Urinary bladder (tissue), 4 donors: ENCODE measurements around the gene AASDHPPT. TPM values are rescaled to one million over a fixed set of nuclear protein-coding genes. Genes with fewer than 3 reads are reported as not detected.
A peak's percentile ranks its signal among the peaks of the same experiment; 100 is the strongest.

ENCODE experiments used
- DNase-seq: peaks from one replicate; pipeline ENCODE4 v3.0.0-alpha.2; 2015; ENCODE audit errors: extremely low spot score
- H3K27ac ChIP-seq: one replicate; pipeline ENCODE4 v1.5.1; 2013; ENCODE audit warnings: low read depth, mild to moderate bottlenecking, moderate library complexity
- H3K36me3 ChIP-seq: one replicate; pipeline ENCODE4 v1.6.1; 2013; ENCODE audit warnings: mild to moderate bottlenecking, moderate library complexity; ENCODE audit not compliant: insufficient read depth
- H3K4me1 ChIP-seq: one replicate; pipeline ENCODE4 v1.6.1; 2013; ENCODE audit warnings: mild to moderate bottlenecking, moderate library complexity; ENCODE audit not compliant: insufficient read depth
- H3K4me3 ChIP-seq: one replicate; pipeline ENCODE4 v1.5.1; 2013; ENCODE audit warnings: low read depth, low read length
- WGBS: extraction: QIAGEN DNeasy Blood & Tissue Kit; methylation state at CpG from one replicate; pipeline ENCODE4 v1.1.7; 2013; 5-methylcytosine and 5-hydroxymethylcytosine counted together
- polyA plus RNA-seq: library from polyadenylated mRNA; stranded (reverse); fragments of 200-250 nt; gene quantifications from one replicate; pipeline ENCODE4 v1.2.3, GENCODE V29; 2013
- total RNA-seq: library from RNA; depleted of rRNA; stranded (reverse); fragments of >200 nt; gene quantifications from one replicate; pipeline ENCODE4 v1.2.3, GENCODE V29; 2014
- donor health status: healthy with polysubstance abuse.
- donor health status: healthy.

AASDHPPT gene
- total and polyA plus RNA-seq, 2 donors = 17.8 to 64.6 TPM

DNA sequence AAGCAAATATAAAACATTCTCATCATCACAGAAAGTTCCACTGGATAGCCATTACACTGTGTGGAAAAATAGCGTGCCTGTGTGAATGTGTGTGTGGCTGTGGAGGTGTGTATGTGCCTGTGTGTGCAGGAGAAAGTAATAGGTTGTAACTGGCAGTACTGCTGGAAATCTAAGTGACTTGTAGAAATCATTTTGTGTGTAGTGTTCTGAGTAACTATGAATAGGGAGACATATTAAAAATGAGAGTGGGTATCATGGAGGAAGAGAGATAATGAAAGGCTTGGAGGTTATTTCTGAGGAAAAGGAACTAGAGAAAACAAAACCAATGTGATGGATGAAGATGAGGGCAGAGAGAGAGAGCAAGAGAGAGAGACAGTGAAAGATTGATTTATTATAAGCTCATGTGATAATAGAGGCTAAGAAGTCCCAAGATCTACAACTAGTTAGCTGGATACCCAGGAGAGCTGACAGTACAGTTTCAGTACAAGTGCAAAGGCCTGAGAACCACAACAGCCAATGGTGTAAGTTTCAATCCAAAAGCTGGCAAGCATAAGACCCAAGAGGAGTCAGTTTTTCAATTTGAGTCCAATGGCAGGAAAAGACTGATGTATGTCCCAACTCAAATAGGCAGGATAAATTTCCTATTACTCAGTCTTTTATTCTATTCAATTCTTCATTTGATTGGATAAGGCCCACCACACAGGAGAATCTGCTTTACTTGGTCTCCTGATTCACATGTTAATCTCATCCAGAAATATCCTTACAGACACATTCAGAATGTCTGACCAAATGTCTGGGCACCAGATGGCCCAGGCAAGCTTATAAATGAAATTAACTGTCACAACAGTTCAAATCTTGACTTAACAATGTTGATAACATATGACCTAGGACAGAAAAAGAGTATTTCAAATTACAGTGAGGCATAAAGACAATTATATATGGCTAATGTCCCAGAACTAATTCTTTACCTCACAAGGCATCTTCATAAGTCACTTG lies 15.2 kb upstream of the AASDHPPT start:
- DNase-seq = no peak
- no peak overlapping the region for H3K27ac ChIP-seq
- WGBS = 93% methylated on average over 1 of the region's 1 CpG
- H3K4me3 ChIP-seq = no peak overlapping the region
- peaks cover 2% of the 10 kb centered on the region for H3K36me3 ChIP-seq
- H3K4me1 ChIP-seq = no peaks in the 10 kb centered on the region

DNA sequence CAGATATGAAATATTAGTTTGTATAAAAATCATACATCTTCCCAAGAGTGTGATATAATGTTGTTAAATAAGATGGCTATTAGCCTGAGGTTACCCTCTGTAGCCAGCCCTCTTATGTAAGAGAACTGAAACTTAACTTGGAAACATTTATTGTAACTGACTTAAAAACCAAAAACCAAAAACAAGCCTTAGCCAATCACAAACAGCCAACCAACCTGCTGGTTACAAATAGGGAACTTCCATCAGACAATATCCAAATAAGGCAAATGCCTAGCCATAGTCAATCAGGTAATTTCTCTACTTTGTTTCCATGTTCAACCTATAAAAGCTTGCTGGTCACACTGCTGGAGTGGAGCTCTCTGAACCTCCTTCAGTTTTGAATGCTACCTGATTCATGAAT lies 14.5 kb upstream of the AASDHPPT start:
- DNase-seq = no peak
- no peaks in the 10 kb centered on the region for H3K36me3 ChIP-seq
- no peak overlapping the region for H3K27ac ChIP-seq

GRCh38 chr11:106070606-106071005 lies 6.9 kb upstream of the AASDHPPT start:
- DNase-seq = no peak
- Histone ChIP-seq H3K4me1 (no peaks in the 10 kb centered on the region), H3K36me3 (no peaks in the 10 kb centered on the region), H3K27ac (no peak overlapping the region), H3K4me3 (no peak overlapping the region)
- 89% methylated on average over 3 of the region's 3 CpGs for WGBS

More for the DNA sequence above, 14.5 kb upstream of the AASDHPPT start:
- Histone ChIP-seq H3K4me1 (no peaks in the 10 kb centered on the region), H3K4me3 (no peak overlapping the region)

- 73% methylated on average over 1 of the region's 1 CpG for WGBS
- no peaks in the 10 kb centered on the region for H3K36me3 ChIP-seq
- no peak for DNase-seq
- H3K27ac ChIP-seq = no peak overlapping the region
- no peak overlapping the region for H3K4me3 ChIP-seq
- H3K4me1 ChIP-seq = no peaks in the 10 kb centered on the region
Observed at GRCh38 chr11:106072804-106073203, 4.7 kb upstream of the AASDHPPT start.

GRCh38 chr11:106076171-106076918 lies 1.1 kb upstream of the AASDHPPT start:
- WGBS = 13% methylated on average over 19 of the region's 19 CpGs
- Histone ChIP-seq H3K4me1 (no peaks in the 10 kb centered on the region), H3K4me3 (peak overlapping the region; percentile 81), H3K36me3 (no peaks in the 10 kb centered on the region), H3K27ac (peak overlapping the region; percentile 96)
- DNase-seq = peak; percentile 11

DNA sequence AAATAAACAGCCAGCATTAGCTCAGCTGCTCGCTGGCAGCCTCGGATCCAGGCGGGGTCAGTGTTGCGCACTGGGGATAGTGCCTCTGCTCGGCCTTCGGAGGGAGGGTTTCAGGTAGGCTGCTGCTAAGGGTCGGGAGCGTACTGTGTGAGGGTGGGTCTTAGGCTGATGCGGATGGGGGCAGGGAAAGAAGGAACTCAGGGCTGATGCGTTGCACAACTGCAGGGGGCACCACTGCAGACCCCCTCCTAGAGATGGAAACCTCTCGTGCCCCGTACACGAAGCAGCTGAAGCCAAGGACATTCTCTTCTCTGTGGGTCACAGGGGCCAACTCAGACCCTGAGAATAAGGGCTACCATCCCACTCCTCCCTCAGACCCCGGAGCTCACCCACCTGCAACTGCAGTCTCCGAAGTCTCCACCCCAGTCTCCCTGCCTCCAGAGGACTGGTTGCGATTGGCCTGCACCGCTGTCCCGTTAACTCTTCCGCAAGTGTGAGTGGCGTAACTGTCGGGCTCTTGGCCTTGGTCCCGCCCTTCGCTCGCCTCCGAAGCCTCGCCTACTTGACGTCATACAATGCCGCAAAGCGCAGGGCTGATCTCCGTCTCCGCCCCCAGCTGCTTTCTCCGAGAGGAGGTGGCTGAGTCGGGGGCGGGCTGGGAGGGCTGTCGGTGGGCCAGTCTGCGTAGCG lies 398 bp upstream of the AASDHPPT start, which contains the start of gene KBTBD3:
Gene KBTBD3 (minus strand): TSS at position 429 of the 690 bp plus-strand sequence. CDS start 18,250 bp downstream, outside the sequence.
- Histone ChIP-seq H3K36me3 (no peaks in the 10 kb centered on the region), H3K27ac (peak within 1 kb of the TSS; percentile 99), H3K4me1 (no peaks in the 10 kb centered on the region), H3K4me3 (peak within 1 kb of the TSS; percentile 84)
- under 1% methylated on average over 37 of the region's 37 CpGs for WGBS
- DNase-seq = peak; percentile 98

- no peak overlapping the region for H3K4me3 ChIP-seq
- no peak overlapping the region for H3K27ac ChIP-seq
- DNase-seq = no peak
- H3K36me3 ChIP-seq = peaks cover 3% of the 10 kb centered on the region
- H3K4me1 ChIP-seq = peaks cover 1% of the 10 kb centered on the region
Observed at GRCh38 chr11:106082096-106082495, 4.6 kb downstream of the AASDHPPT start.

- Histone ChIP-seq H3K4me3 (no peak overlapping the region), H3K4me1 (peaks cover 1% of the 10 kb centered on the region), H3K27ac (no peak overlapping the region), H3K36me3 (peaks cover 3% of the 10 kb centered on the region)
- DNase-seq = no peak
- 100% methylated on average over 1 of the region's 1 CpG for WGBS
Observed at GRCh38 chr11:106086135-106086534, 8.7 kb downstream of the AASDHPPT start.

DNA sequence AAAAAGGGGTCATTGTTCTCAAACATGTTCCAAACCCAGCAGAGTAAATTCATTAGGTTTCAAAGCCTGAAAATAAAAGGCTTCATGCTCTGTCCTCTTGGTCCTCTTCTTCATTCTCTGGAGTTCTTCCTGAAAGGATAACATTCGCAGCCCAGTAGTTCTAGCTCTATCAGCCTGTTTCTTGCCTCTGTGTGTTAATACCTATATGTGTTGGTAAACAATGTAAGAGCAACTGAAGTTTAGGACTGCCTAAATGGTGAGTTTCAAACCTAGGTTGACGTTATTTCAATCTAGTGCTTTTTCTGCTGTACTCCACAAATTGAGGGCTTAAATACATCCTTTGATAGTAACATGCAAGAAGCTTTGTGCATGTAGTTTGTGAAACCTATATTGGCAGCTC lies 9.4 kb downstream of the AASDHPPT start:
- 56% methylated on average over 2 of the region's 2 CpGs for WGBS
- H3K4me1 ChIP-seq = peaks cover 1% of the 10 kb centered on the region
- H3K36me3 ChIP-seq = peaks cover 3% of the 10 kb centered on the region
- no peak overlapping the region for H3K4me3 ChIP-seq
- no peak for DNase-seq
- H3K27ac ChIP-seq = no peak overlapping the region

GRCh38 chr11:106087815-106088435 lies 10.5 kb downstream of the AASDHPPT start:
- WGBS = 46% methylated on average over 9 of the region's 9 CpGs
- Histone ChIP-seq H3K4me1 (peaks cover 1% of the 10 kb centered on the region), H3K4me3 (no peak overlapping the region), H3K27ac (no peak overlapping the region), H3K36me3 (peaks cover 4% of the 10 kb centered on the region)
- DNase-seq = peak; percentile 6

DNA sequence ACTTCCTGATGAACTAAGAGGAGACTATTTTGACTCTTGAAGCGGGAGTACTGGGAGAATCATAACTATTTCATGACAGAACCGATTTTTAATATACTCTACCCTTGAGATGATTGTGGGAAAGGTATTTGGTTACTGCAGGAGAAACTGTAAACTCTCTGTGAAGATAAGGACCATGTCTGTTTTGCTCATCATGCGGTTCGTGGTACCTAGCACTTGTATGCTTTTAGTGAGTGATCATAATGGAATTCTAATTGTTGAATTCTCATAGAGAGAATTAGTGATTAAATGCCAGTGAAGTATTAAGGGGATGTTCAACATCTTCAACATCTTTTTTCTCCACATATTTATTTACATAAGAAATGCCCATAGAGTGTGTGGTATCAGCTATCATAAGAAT lies 11.4 kb downstream of the AASDHPPT start:
- WGBS = 77% methylated on average over 4 of the region's 4 CpGs
- Histone ChIP-seq H3K4me3 (no peak overlapping the region), H3K4me1 (peaks cover 1% of the 10 kb centered on the region), H3K27ac (no peak overlapping the region), H3K36me3 (peaks cover 5% of the 10 kb centered on the region)
- DNase-seq = no peak

DNA sequence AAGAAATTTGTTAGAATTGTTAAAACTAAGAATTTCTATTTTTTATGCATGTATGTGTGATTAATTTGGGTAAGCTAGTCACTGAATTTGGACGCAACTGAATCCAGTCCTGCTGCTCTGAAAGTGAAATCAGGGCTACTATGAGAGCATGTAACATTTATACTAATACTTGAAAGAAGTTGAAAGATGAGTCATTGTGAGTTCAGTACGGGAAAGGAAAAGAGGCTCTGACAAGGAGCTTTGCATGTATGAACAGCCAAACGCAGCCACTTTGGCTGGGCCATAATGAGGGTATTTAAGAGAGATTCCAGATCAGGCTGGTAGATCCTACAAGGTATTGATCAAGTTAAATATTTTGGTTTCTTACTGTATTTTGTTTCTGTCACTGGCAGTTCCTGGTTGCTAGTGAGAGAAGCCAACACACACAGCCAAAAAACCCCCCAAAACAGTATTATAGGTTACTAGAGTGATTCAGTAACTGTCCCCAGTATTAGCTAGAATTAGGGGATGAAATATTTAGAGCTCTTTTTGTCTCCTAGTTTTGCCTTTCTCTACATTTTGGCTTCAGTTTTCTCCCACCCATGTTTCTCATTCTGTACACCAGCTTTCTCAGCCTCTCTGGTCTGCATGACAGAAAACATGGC lies 14.1 kb downstream of the AASDHPPT start:
- Histone ChIP-seq H3K4me3 (no peak overlapping the region), H3K36me3 (peaks cover 4% of the 10 kb centered on the region), H3K4me1 (no peaks in the 10 kb centered on the region), H3K27ac (no peak overlapping the region)
- 67% methylated on average over 3 of the region's 3 CpGs for WGBS
- no peak for DNase-seq

GRCh38 chr11:106092446-106092845 lies 15.0 kb downstream of the AASDHPPT start:
- DNase-seq = no peak
- 97% methylated on average over 1 of the region's 1 CpG for WGBS
- Histone ChIP-seq H3K36me3 (peaks cover 4% of the 10 kb centered on the region), H3K4me1 (no peaks in the 10 kb centered on the region), H3K27ac (no peak overlapping the region), H3K4me3 (no peak overlapping the region)
